OCI-LY1 (cell line): ENCODE results near the gene C2CD4D.

Experiments
- H2AFZ ChIP-seq: fragments of 200-600 bp; sonication (generic), shearing (Covaris generic); 2 replicates; pipeline ENCODE4 v1.6.0; 2014; ENCODE audit warnings: antibody characterized with exemption, mild to moderate bottlenecking, low read length
- H3F3A ChIP-seq: fragments of 200-600 bp; sonication (generic), shearing (Covaris generic); 2 replicates; pipeline ENCODE4 v1.6.0; 2014; ENCODE audit warnings: mild to moderate bottlenecking, antibody characterized with exemption, low read length, moderate library complexity; ENCODE audit not compliant: insufficient read depth
- H3K27ac ChIP-seq: fragments of 200-600 bp; sonication (generic); 2 replicates; pipeline ENCODE4 v1.5.1; 2014; ENCODE audit warnings: low read length, mixed run types, mild to moderate bottlenecking, low read depth; ENCODE audit not compliant: poor library complexity, severe bottlenecking
- H3K27me3 ChIP-seq: fragments of 200-600 bp; sonication (generic); 2 replicates; pipeline ENCODE4 v1.6.0; 2014; ENCODE audit warnings: antibody characterized with exemption, mild to moderate bottlenecking, low read length, moderate library complexity; ENCODE audit not compliant: insufficient read depth
- H3K36me3 ChIP-seq: fragments of 200-600 bp; sonication (generic); 2 replicates; pipeline ENCODE4 v1.6.1; 2014; ENCODE audit warnings: mild to moderate bottlenecking, antibody characterized with exemption, low read length, moderate library complexity, mixed read lengths; ENCODE audit not compliant: insufficient read depth
- H3K4me1 ChIP-seq: fragments of 200-600 bp; sonication (generic); 2 replicates; pipeline ENCODE4 v1.5.1; 2014; ENCODE audit warnings: mild to moderate bottlenecking, low read length, moderate library complexity; ENCODE audit not compliant: insufficient read depth, severe bottlenecking
- H3K4me2 ChIP-seq: fragments of 200-600 bp; sonication (generic), shearing (Covaris generic); 2 replicates; pipeline ENCODE4 v1.6.1; 2014; ENCODE audit warnings: low read length
- H3K4me3 ChIP-seq: fragments of 200-600 bp; sonication (generic); 2 replicates; pipeline ENCODE4 v1.5.1; 2014; ENCODE audit warnings: low read length, low read depth, mild to moderate bottlenecking, mixed read lengths; ENCODE audit not compliant: poor library complexity, severe bottlenecking
- H3K79me2 ChIP-seq: fragments of 200-600 bp; shearing (Covaris generic); 2 replicates; pipeline ENCODE4 v1.6.1; 2016; ENCODE audit warnings: mixed run types, low read length, mixed read lengths; ENCODE audit not compliant: insufficient read depth
- H3K9ac ChIP-seq: fragments of 200-600 bp; sonication (generic), shearing (Covaris generic); 2 replicates; pipeline ENCODE4 v1.6.1; 2014; ENCODE audit warnings: mild to moderate bottlenecking, low read length, mixed read lengths
- H3K9me2 ChIP-seq: fragments of 200-600 bp; sonication (generic), shearing (Covaris generic); 2 replicates; pipeline ENCODE4 v1.6.1; 2014; ENCODE audit warnings: low read depth, mild to moderate bottlenecking, low read length, mixed read lengths
- H3K9me3 ChIP-seq: fragments of 200-600 bp; shearing (Covaris generic); 2 replicates; pipeline ENCODE4 v1.6.1; 2014; ENCODE audit warnings: low read length, mixed read lengths
- H4K20me1 ChIP-seq: fragments of 200-600 bp; sonication (generic), shearing (Covaris generic); 2 replicates; pipeline ENCODE4 v1.6.0; 2016; ENCODE audit warnings: mild to moderate bottlenecking, low read length; ENCODE audit not compliant: insufficient read depth
- CTCF ChIP-seq: fragments of 200-600 bp; sonication (generic), shearing (Covaris generic); IDR thresholded peaks from 2 replicates; pipeline ENCODE4 v1.5.1; 2017; ENCODE audit warnings: mild to moderate bottlenecking, antibody characterized with exemption, low read length, moderate library complexity, mixed read lengths
- EZH2 ChIP-seq: fragments of 200-600 bp; sonication (generic), shearing (Covaris generic); IDR thresholded peaks from 2 replicates; pipeline ENCODE4 v1.8.0; 2017; ENCODE audit warnings: borderline replicate concordance, mixed run types, mild to moderate bottlenecking, antibody characterized with exemption, low read length, moderate library complexity, mixed read lengths

The C2CD4D gene

GRCh38 chr1:151798571-151798970, 41.0 kb downstream of the C2CD4D start:
- Histone ChIP-seq H3K27ac (no peak overlapping the region), H3K4me2 (no peak overlapping the region), H3K4me1 (no peaks in the 10 kb centered on the region), H3K27me3 (peaks cover 4% of the 10 kb centered on the region; the same call in 1 of the 2 replicates), H3K4me3 (no peak overlapping the region), H3K9me2 (no peaks in the 10 kb centered on the region), H4K20me1 (no peaks in the 10 kb centered on the region), H3K9ac (no peak overlapping the region), H3K79me2 (no peaks in the 10 kb centered on the region), H3F3A (no peaks in the 10 kb centered on the region), H2AFZ (no peak overlapping the region), H3K36me3 (no peaks in the 10 kb centered on the region), H3K9me3 (no peaks in the 10 kb centered on the region)
- no peak for TF ChIP-seq EZH2
- TF ChIP-seq CTCF, result no peak

GRCh38 chr1:151790940-151791651, 48.5 kb downstream of the C2CD4D start:
- Histone ChIP-seq H3K79me2 (no peaks in the 10 kb centered on the region), H3K4me3 (peak overlapping the region; percentile 71), H3K9me2 (no peaks in the 10 kb centered on the region), H3K9me3 (no peaks in the 10 kb centered on the region), H4K20me1 (no peaks in the 10 kb centered on the region), H3F3A (no peaks in the 10 kb centered on the region), H3K36me3 (no peaks in the 10 kb centered on the region), H3K27ac (no peak overlapping the region), H3K4me2 (peak overlapping the region; percentile 90), H3K9ac (peak overlapping the region; percentile 53), H2AFZ (peak overlapping the region; percentile 89), H3K4me1 (peaks cover 23% of the 10 kb centered on the region), H3K27me3 (no peaks in the 10 kb centered on the region)
- no peak for TF ChIP-seq EZH2
- TF ChIP-seq CTCF, result no peak

- no peaks in the 10 kb centered on the region for H3K9me2 ChIP-seq
- no peaks in the 10 kb centered on the region for H3K27me3 ChIP-seq
- H3F3A ChIP-seq, result no peaks in the 10 kb centered on the region
- no peaks in the 10 kb centered on the region for H3K9me3 ChIP-seq
- H3K4me2 ChIP-seq, result peak within 1 kb of the TSS; percentile 90
- peak within 1 kb of the TSS; percentile 89 for H2AFZ ChIP-seq
- peak within 1 kb of the TSS; percentile 71 for H3K4me3 ChIP-seq
- no peak for TF ChIP-seq EZH2
- no peak; the same call in 1 of the 2 replicates for TF ChIP-seq CTCF
- no peaks in the 10 kb centered on the region for H4K20me1 ChIP-seq
- H3K79me2 ChIP-seq, result no peaks in the 10 kb centered on the region
- no peaks in the 10 kb centered on the region for H3K36me3 ChIP-seq
- H3K27ac ChIP-seq, result no peak within 1 kb of the TSS
- peak within 1 kb of the TSS; percentile 58 for H3K9ac ChIP-seq
- H3K4me1 ChIP-seq, result peaks cover 23% of the 10 kb centered on the region
Measured at GRCh38 chr1:151790071-151790939, 49.3 kb downstream of the C2CD4D start, which contains the start of gene TDRKH. TSS of gene TDRKH (minus strand) at chr1:151790500. CDS start at chr1:151783022, 7,478 bp downstream.
